Activated CD4-positive, alpha-beta T cell treated with anti-CD3 and anti-CD28 coated beads, Interleukin-2, amount 50 U/mL, for 16 hours (primary cell): Measurements from ENCODE around the gene SMAP1.
"Not testable (repeated sequence)": the region's sequence is repeated elsewhere in the genome, so short reads cannot be mapped to it uniquely, and the experiment has no call there.

ENCODE experiments used
- DNase-seq: peaks from one replicate; pipeline ENCODE4 v3.0.0-alpha.2; 2020

Gene SMAP1

GRCh38 chr6:70742462-70742861, 74.8 kb downstream of the SMAP1 start:
- not testable (repeated sequence) for DNase-seq

GRCh38 chr6:70753870-70754380, 86.2 kb downstream of the SMAP1 start:
- DNase-seq = no peak

- no peak for DNase-seq
Observed at GRCh38 chr6:70758883-70759282, 91.2 kb downstream of the SMAP1 start.

GRCh38 chr6:70763754-70764510, 96.2 kb downstream of the SMAP1 start:
- no peak for DNase-seq

GRCh38 chr6:70764706-70765105, 97.0 kb downstream of the SMAP1 start:
- DNase-seq = no peak

GRCh38 chr6:70771351-70771750, 103.7 kb downstream of the SMAP1 start:
- DNase-seq = not testable (repeated sequence)

GRCh38 chr6:70779934-70780333, 112.3 kb downstream of the SMAP1 start:
- DNase-seq = no peak

- DNase-seq = no peak
Observed at GRCh38 chr6:70790483-70791224, 123.0 kb downstream of the SMAP1 start.

- peak; percentile 6 for DNase-seq
Observed at GRCh38 chr6:70797625-70798024, 129.9 kb downstream of the SMAP1 start.

GRCh38 chr6:70806086-70806485, 138.4 kb downstream of the SMAP1 start:
- DNase-seq = no peak

GRCh38 chr6:70811788-70812187, 144.1 kb downstream of the SMAP1 start:
- no peak for DNase-seq

- DNase-seq = no peak
Observed at GRCh38 chr6:70813885-70814284, 146.2 kb downstream of the SMAP1 start.

- no peak for DNase-seq
Observed at GRCh38 chr6:70819646-70820045, 152.0 kb downstream of the SMAP1 start.

GRCh38 chr6:70820778-70821177, 153.1 kb downstream of the SMAP1 start:
- DNase-seq = no peak

GRCh38 chr6:70821751-70822150, 154.1 kb downstream of the SMAP1 start:
- no peak for DNase-seq

- DNase-seq = no peak
Observed at GRCh38 chr6:70823651-70824050, 156.0 kb downstream of the SMAP1 start.

GRCh38 chr6:70831427-70831826, 163.7 kb downstream of the SMAP1 start:
- no peak for DNase-seq

GRCh38 chr6:70834520-70834919, 166.8 kb downstream of the SMAP1 start:
- DNase-seq = no peak

- DNase-seq = no peak
Observed at GRCh38 chr6:70838907-70839285, 171.2 kb downstream of the SMAP1 start.

- DNase-seq = peak; percentile 13
Observed at GRCh38 chr6:70839286-70840266, 171.9 kb downstream of the SMAP1 start.

- DNase-seq = no peak
Observed at GRCh38 chr6:70841112-70841511, 173.4 kb downstream of the SMAP1 start.

- DNase-seq = no peak
Observed at GRCh38 chr6:70842541-70842940, 174.9 kb downstream of the SMAP1 start.

- DNase-seq = no peak
Observed at GRCh38 chr6:70843328-70843918, 175.7 kb downstream of the SMAP1 start.
